ENCODE results near the gene SERINC5.
"Not testable (repeated sequence)": the region's sequence is repeated elsewhere in the genome, so short reads cannot be mapped to it uniquely, and the experiment has no call there.

SERINC5 gene

DNA sequence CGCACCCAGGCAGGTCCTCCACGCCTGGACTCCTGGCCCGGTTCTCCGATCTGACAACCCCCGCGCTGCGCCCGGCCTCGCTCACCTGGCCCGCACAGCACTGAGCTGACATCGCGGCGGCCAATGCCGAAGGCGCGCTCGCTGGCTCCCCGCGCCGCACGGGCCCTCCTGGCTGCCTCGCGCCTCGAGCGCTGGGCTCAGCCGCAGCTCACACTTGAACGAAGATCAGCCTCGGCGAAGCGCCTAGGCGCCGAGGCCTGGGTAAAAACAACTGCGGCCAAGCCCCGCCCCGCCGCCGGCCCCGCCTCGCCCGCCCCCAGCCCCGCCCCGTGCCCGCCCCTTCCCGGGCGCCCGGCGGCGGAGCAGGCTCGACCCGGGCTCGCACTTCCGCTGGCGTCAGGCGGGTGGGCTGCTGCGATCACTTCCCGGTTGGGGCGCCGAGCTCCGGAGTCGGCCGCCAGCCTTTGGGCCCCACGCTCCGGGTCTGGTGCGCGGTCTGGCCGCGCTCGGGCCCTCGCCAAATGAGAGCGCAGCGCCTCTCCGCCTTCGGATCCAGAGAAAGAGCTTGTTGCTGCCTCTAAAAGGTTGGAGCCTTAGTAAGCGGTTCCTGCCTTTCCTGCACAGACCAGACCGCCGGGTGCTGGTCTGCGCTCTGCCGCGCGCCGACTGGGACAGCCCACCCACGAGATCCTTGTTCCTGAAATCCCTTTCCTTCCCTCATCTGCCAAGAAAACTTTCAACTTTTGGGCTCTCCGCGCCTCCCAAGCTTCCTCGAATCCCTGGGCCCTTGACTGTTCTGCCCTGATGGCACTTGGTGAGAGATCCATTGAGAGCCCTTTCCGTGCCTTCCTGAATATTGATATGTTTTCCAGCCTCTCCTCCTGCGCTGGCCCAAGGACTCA lies at the start of gene SERINC5:
Gene SERINC5 (minus strand): TSS at position 238 of the 902 bp plus-strand sequence. CDS start 126 bp downstream, at position 112.
- peak; percentile 71 for DNase-seq

DNA sequence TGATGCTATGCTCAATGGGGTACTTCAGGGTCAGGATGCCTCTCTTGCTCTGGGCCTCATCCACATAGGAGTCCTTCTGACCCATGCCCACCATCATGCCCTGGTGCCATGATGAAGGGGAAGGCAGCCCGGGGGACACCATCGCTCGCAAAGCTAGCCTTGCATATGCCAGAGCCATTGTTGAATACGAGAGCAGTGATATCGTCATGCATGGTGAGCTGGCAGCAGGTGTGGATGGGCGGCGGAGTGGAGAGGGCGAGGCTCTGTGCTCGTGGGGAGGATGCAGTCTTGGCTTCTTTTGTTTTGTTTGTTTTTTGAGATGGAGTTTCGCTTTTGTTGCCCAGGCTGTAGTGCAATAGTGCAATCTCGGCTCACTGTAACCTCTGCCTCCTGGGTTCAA lies 46.8 kb upstream of the SERINC5 start:
- no peak for DNase-seq

GRCh38 chr5:80301342-80301741 lies 45.5 kb upstream of the SERINC5 start:
- not testable (repeated sequence) for DNase-seq

DNA sequence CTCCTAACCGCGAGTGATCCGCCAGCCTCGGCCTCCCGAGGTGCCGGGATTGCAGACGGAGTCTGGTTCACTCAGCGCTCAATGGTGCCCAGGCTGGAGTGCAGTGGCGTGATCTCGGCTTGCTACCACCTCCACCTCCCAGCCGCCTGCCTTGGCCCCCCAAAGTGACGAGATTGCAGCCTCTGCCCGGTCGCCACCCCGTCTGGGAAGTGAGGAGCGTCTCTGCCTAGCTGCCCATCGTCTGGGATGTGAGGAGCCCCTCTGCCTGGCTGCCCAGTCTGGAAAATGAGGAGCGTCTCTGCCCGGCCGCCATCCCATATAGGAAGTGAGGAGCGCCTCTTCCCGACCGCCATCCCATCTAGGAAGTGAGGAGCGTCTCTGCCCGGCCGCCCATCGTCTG lies 44.9 kb upstream of the SERINC5 start:
- not testable (repeated sequence) for DNase-seq

DNA sequence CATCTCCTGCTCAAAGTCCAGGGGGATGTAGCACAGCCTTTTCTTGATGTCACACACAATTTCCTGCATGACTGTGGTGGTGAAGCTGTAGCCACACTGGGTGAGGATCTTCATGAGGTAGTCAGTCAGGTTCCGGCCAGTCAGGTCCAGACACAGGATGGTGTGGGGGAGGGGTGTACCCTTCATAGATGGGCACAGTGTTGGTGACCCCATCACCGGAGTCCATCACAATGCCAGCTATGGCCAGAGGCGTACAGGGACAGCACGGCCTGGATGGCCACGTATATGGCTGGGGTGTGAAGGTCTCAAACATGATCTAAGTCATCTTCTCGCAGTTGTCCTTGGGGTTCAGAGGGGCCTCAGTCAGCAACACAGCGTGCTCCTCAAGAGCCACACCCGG lies 44.3 kb upstream of the SERINC5 start:
- no peak for DNase-seq

- DNase-seq = no peak
Measured at GRCh38 chr5:80299601-80300000, 43.8 kb upstream of the SERINC5 start.

DNA sequence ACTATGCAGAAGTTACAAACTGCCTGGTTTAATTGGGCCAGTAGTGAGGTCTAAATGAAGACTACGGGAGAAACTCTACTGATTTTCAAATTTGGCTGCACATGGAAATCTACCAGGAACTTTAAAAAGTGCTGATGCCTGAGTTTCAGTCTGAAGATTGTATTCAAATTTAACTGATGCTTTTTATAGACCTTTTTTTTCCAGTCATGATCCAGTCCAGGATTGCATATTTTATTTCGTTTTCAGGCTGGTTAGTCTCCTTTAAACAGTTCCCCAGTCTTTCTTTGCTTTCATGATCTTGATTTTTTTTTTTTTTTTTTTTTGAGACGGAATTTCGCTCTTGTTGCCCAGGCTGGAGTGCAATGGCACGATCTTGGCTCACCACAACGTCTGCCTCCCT lies 40.3 kb upstream of the SERINC5 start:
- no peak for DNase-seq

- DNase-seq = no peak
Measured at GRCh38 chr5:80291761-80292160, 35.9 kb upstream of the SERINC5 start.

GRCh38 chr5:80289320-80289719 lies 33.5 kb upstream of the SERINC5 start:
- DNase-seq = no peak

GRCh38 chr5:80288177-80288576 lies 32.3 kb upstream of the SERINC5 start:
- DNase-seq = no peak

- peak; percentile 19 for DNase-seq
Measured at GRCh38 chr5:80284720-80285119, 28.9 kb upstream of the SERINC5 start.

GRCh38 chr5:80283360-80283759 lies 27.5 kb upstream of the SERINC5 start:
- DNase-seq = no peak

DNA sequence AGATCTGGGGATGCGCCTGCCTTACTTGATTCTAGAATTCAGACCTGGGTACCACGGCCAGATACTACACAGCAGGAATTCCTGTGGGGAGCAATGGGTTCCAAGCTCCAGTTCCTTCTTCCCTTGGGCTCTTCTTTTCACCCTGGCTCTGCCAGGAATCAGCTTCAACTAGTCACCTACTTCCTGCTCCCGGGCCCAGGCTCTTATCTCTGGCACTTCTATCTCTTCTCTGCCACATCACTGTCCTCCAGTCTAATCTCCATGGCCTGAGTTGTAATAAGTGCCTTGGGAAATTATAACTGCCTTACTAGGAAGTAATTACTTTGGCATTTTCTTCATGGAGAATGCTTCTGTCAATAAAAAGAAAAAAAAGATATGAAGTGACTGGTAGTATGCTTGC lies 26.2 kb upstream of the SERINC5 start:
- no peak for DNase-seq

DNA sequence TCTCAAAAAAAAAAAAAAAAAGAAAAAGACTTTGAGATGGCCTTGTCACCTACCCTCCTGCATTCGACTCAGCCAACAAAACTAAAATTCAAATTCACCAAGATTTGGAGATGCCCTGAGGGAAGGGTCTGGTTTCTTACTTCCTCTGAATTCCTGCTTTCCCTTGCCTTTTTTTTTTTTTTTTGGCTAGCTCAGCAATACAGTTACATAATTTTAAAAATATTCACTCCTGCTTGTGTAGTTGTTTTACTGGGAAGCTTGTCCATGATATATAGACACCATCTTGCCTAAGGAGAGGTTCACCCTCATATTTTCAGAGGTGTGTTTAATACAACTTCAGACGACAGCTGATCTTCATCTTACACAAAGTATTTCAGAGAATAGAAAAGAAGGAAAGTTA lies 21.3 kb upstream of the SERINC5 start:
- no peak for DNase-seq

DNA sequence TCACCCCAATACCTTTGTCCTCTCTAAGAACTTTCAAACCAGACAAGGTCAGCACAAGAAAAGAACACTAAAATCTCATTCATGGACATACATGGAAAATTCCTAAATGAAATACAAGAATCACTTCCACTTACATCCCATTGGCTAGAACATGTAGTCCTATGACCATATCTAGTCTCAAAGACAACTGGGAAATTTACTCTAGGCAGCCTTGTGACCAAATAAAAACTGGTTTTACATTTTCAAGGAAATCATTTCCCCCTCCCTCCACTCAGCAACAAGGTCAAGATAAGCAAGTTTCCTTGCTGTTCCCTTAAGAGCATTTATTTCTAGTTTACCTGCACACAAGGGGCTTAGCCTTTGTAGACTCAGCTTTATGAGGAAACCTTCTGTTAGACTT lies 20.3 kb upstream of the SERINC5 start:
- DNase-seq = no peak

- peak; percentile 25 for DNase-seq
Measured at GRCh38 chr5:80275347-80275746, 19.5 kb upstream of the SERINC5 start.

GRCh38 chr5:80270543-80270942 lies 14.7 kb upstream of the SERINC5 start:
- DNase-seq = not testable (repeated sequence)

DNA sequence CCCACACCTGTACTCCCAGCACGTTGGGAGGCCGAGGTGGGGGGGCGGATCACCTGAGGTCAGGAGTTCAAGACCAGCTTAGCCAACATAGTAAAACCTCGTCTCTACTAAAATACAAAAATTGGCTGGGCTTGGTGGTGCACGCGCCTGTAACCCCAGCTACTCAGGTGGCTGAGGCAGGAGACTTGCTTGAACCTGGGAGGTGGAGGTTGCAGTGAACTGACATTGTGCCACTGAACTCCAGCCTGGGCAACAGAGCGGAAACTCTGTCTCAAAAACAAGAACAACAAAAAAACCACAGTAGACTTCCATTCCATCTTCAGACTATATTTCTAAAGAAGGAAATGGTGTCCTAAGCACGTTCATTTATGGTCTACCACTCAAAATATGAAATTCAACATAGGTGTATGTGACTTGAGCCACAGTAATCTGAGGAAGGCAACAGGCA lies 14.2 kb upstream of the SERINC5 start:
- peak; percentile 20 for DNase-seq

DNA sequence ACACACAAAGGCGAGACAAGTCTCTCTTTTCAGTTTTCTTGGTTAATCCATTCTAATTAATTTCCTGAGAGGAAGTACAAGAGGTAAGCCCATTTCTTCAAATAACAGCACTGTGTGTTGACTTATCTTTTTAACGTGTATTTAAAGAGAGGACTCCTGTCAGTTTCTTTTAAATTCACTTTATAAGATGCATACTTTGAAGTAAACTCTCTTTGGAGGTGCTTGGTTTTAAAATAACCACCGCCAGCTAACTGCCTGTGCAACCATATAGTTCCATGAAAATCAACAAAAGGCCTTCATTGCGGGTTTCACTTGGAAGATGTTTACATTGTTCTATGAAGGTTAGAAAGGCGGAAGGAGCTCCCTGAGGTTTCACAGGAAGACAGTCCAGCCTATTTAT lies 13.1 kb upstream of the SERINC5 start:
- no peak for DNase-seq

GRCh38 chr5:80266566-80266965 lies 10.7 kb upstream of the SERINC5 start:
- DNase-seq = no peak

DNA sequence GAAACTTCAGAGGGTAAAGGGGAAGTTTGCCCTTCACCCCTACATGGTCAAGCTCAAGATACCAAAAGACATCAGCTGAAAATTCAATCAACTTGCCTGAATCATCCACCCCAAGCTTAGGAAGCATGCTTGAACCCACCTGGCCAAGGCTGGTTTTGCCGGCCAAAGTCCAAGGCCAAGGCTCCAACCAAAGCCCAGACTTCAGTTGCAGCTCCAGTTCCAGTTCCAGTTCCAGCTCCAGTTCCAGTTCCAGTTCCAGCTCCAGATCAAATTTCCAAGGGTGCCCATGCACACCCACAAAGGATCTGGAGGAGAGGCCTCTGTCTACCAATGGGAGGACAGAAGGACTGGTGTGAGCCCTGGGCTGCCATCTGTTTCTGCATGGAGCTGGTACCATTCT lies 4.6 kb upstream of the SERINC5 start:
- DNase-seq = no peak

GRCh38 chr5:80259511-80260203 lies 3.8 kb upstream of the SERINC5 start:
- DNase-seq = no peak

GRCh38 chr5:80255431-80255810 lies 427 bp downstream of the SERINC5 start:
- DNase-seq = no peak

DNA sequence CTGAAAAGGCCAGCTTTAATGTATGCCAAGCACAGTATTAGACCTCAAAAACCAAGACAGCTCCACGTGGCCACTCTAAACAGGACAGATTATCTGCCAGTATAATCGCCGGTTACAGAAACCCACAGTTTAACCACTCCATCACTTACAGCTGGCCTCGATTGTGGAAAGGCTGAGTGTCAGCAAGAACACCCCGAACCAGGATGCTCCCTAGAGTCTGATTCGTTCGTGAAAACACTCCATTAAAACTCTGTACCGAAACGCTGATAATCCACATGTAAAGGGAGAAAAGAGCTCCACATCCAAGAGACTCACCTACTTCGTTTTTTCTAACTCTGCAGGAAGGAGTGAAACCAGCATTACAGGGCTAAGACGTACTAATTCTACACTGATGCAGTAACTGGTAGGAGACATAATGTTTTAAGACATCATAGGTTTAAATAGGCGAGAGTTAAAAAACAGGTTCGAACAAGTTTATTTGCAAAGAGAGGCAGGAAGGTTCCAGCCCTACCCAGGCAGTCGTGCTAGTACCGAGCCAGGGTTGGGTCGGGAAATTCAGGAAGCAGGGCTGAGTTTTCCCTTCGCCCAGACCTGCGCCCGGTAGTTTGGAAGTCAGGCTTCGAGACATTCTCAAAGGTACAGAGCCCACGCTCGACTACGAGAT lies 949 bp downstream of the SERINC5 start:
- peak; percentile 23 for DNase-seq

All from MV-4-11 (cell line).